GM12878 (cell line): ENCODE results near the gene RIPK3.

Experiments
- ATF3 ChIP-seq: IDR thresholded peaks from 2 replicates; pipeline ENCODE4 v1.6.1; 2011; ENCODE audit warnings: low read depth, mild to moderate bottlenecking, low read length, moderate library complexity, borderline replicate concordance; ENCODE audit errors: extremely low read depth
- CEBPZ ChIP-seq: fragments of 150-350 bp; IDR thresholded peaks from 2 replicates; pipeline ENCODE4 v1.6.1; 2016; ENCODE audit warnings: low read depth, low read length
- CTCF ChIP-seq, 3 experiments: IDR thresholded peaks in 2 of 3; conservative IDR thresholded peaks in 1 of 3; 2 replicates each; pipeline ENCODE4 v1.5.1; 2011; ENCODE audit warnings: low read depth in 3 of 3, low read length in 3 of 3, mild to moderate bottlenecking in 3 of 3, control low read depth in 2 of 3, moderate library complexity in 2 of 3, inconsistent platforms in 1 of 3, mixed read lengths in 1 of 3; ENCODE audit not compliant: control insufficient read depth in 2 of 3, insufficient read depth in 1 of 3; ENCODE audit errors: extremely low read depth in 1 of 3
- EP300 ChIP-seq, 2 experiments: fragments of 150-350 bp in 1 of 2; IDR thresholded peaks; 2 replicates each; pipeline ENCODE4 v1.6.1; 2011 to 2012; ENCODE audit warnings: low read depth in 2 of 2, low read length in 2 of 2, borderline replicate concordance in 1 of 2, improper control_type of control experiment in 1 of 2, inconsistent platforms in 1 of 2; ENCODE audit not compliant: control insufficient read depth in 1 of 2
- NFIC ChIP-seq: IDR thresholded peaks from 2 replicates; pipeline ENCODE4 v1.6.1; 2012; ENCODE audit warnings: low read depth, mild to moderate bottlenecking, inconsistent platforms, low read length, moderate library complexity
- PBX3 ChIP-seq: IDR thresholded peaks from 2 replicates; pipeline ENCODE4 v1.6.1; 2011; ENCODE audit warnings: mild to moderate bottlenecking, low read depth, low read length, moderate library complexity; ENCODE audit not compliant: insufficient replicate concordance
- POLR2A ChIP-seq: IDR thresholded peaks from 2 replicates; pipeline ENCODE4 v1.6.1; 2011; ENCODE audit warnings: low read depth, mild to moderate bottlenecking, low read length
- RFX5 ChIP-seq: IDR thresholded peaks from 2 replicates; pipeline ENCODE4 v1.6.1; 2011; ENCODE audit warnings: low read depth, low read length, improper control_type of control experiment

- no peak for TF ChIP-seq CTCF (IDR thresholded peaks at IDR 0.05 in 2 of 3, conservative IDR thresholded peaks at IDR 0.05 in 1 of 3; ENCODE audit: control insufficient read depth in 2 of 3, extremely low read depth in 1 of 3, insufficient read depth in 1 of 3, low read depth in 3 of 3, low read length in 3 of 3)
- no peak for TF ChIP-seq EP300 (IDR thresholded peaks at IDR 0.05; ENCODE audit: borderline replicate concordance in 1 of 2, control insufficient read depth in 1 of 2, low read depth in 2 of 2, low read length in 2 of 2)
- TF ChIP-seq POLR2A: no peak
- no peak for TF ChIP-seq NFIC
- TF ChIP-seq CEBPZ: no peak
- no peak for TF ChIP-seq ATF3
- TF ChIP-seq RFX5: no peak
- TF ChIP-seq PBX3: no peak
Observed at GRCh38 chr14:24376448-24377070, 36.8 kb upstream of the RIPK3 start.
